Endothelial cell of umbilical vein (primary cell): ENCODE measurements around the gene GPR139. TPM values are rescaled to one million over a fixed set of nuclear protein-coding genes. Genes with fewer than 3 reads are reported as not detected.

ENCODE experiments used
- BruUV-seq: library from RNA; stranded (reverse); fragments of 400-500 nt; replicated peaks from 2 replicates; lab custom pipeline; 2021; lab: Mats Ljungman, UMichigan
- CTCF ChIA-PET: fragments of 300-600, 350-600 bp; sonication (Branson Sonifier 250); formaldehyde crosslinking; loops from one replicate; lab custom pipeline; 2021; ENCODE audit warnings: antibody characterized with exemption, inconsistent platforms; lab: Charles Lee
- POLR2A ChIA-PET: fragments of 300-600, 350-600 bp; sonication (Branson Sonifier 250); formaldehyde crosslinking; loops from one replicate; lab custom pipeline; 2021; ENCODE audit warnings: antibody characterized with exemption, inconsistent platforms; lab: Charles Lee
- DNase-seq: peaks from one replicate; pipeline ENCODE4 v3.0.0-alpha.2; 2011; ENCODE audit warnings: low read depth, low spot score
- FAIRE-seq: peaks from 2 replicates; lab custom pipeline; 2011; peaks lifted over from hg19 to GRCh38; lab: Jason Lieb, UNC
- H2AFZ ChIP-seq: 2 replicates; pipeline ENCODE4 v1.6.0; 2012; ENCODE audit warnings: low read depth, low read length, control low read depth, inconsistent platforms
- H3K27ac ChIP-seq: 2 replicates; pipeline ENCODE4 v1.5.1; 2011; ENCODE audit warnings: low read depth, mild to moderate bottlenecking, control low read depth, low read length, moderate library complexity; ENCODE audit not compliant: insufficient read depth
- H3K27me3 ChIP-seq, 2 experiments: 2 replicates each; pipeline versions ENCODE4 v1.6.0 to v1.6.1; 2011; ENCODE audit warnings: low read length in 2 of 2, mixed read lengths in 1 of 2; ENCODE audit not compliant: control insufficient read depth in 2 of 2, insufficient read depth in 2 of 2
- H3K36me3 ChIP-seq, 2 experiments: 2 replicates in 1 of 2; 3 replicates in 1 of 2; pipeline ENCODE4 v1.5.1; 2011; ENCODE audit warnings: low read length in 2 of 2, mild to moderate bottlenecking in 1 of 2, moderate library complexity in 1 of 2; ENCODE audit not compliant: control insufficient read depth in 2 of 2, insufficient read depth in 2 of 2; ENCODE audit errors: extremely low read depth in 1 of 2
- H3K4me1 ChIP-seq: 3 replicates; pipeline ENCODE4 v1.5.1; 2011; ENCODE audit warnings: mild to moderate bottlenecking, low read length; ENCODE audit not compliant: control insufficient read depth, insufficient read depth; ENCODE audit errors: extremely low read depth
- H3K4me2 ChIP-seq: 2 replicates; pipeline ENCODE4 v1.6.1; 2011; ENCODE audit warnings: low read length, control low read depth, mixed read lengths; ENCODE audit not compliant: insufficient read depth
- H3K4me3 ChIP-seq, 3 experiments: fragments of 200-600 bp in 1 of 3; sonication (generic), shearing (Covaris generic) in 1 of 3; replicated peaks in 1 of 3; 2 replicates each; pipeline ENCODE4 v1.5.1; 2011 to 2016; ENCODE audit warnings: control low read depth in 3 of 3, low read length in 3 of 3, mild to moderate bottlenecking in 2 of 3, inconsistent platforms in 1 of 3, low read depth in 1 of 3, moderate library complexity in 1 of 3; ENCODE audit not compliant: insufficient read depth in 1 of 3
- H3K79me2 ChIP-seq: 2 replicates; pipeline ENCODE4 v1.6.0; 2012; ENCODE audit warnings: low read length, inconsistent platforms; ENCODE audit not compliant: control insufficient read depth, insufficient read depth
- H3K9ac ChIP-seq: replicated peaks from 2 replicates; pipeline ENCODE3; 2011; ENCODE audit warnings: low read length, control low read depth; ENCODE audit not compliant: insufficient read depth; ENCODE audit errors: extremely low read depth
- H3K9me1 ChIP-seq: replicated peaks from 3 replicates; pipeline ENCODE4 v1.6.0; 2011; ENCODE audit warnings: mild to moderate bottlenecking, low read length; ENCODE audit not compliant: control insufficient read depth, insufficient read depth; ENCODE audit errors: extremely low read depth
- H3K9me3 ChIP-seq: replicated peaks from 2 replicates; pipeline ENCODE4 v1.5.1; 2012; ENCODE audit warnings: low read length, inconsistent platforms; ENCODE audit not compliant: control insufficient read depth, insufficient read depth
- H4K20me1 ChIP-seq: replicated peaks from 2 replicates; pipeline ENCODE3; 2011; ENCODE audit warnings: mild to moderate bottlenecking, low read length; ENCODE audit not compliant: control insufficient read depth, insufficient read depth; ENCODE audit errors: extremely low read depth
- CTCF ChIP-seq, 2 donors: IDR thresholded peaks; 1 replicate in 1 of 2; 2 replicates in 1 of 2; pipeline ENCODE4 v1.5.1; 2011; ENCODE audit warnings: low read length in 2 of 2, mild to moderate bottlenecking in 2 of 2, moderate library complexity in 2 of 2, control low read depth in 1 of 2, inconsistent platforms in 1 of 2, low read depth in 1 of 2; ENCODE audit not compliant: insufficient read depth in 1 of 2; ENCODE audit errors: extremely low read depth in 1 of 2
- EZH2 ChIP-seq: IDR thresholded peaks from 2 replicates; pipeline ENCODE4 v1.6.1; 2012; ENCODE audit warnings: borderline replicate concordance, low read depth, mild to moderate bottlenecking, moderate library complexity, low read length, inconsistent platforms; ENCODE audit not compliant: severe bottlenecking
- FOS ChIP-seq: IDR thresholded peaks from 2 replicates; pipeline ENCODE4 v1.6.1; 2011; ENCODE audit warnings: mild to moderate bottlenecking, low read length, moderate library complexity, borderline replicate concordance; ENCODE audit not compliant: insufficient read depth
- GATA2 ChIP-seq: IDR thresholded peaks from 2 replicates; pipeline ENCODE4 v1.7.0; 2011; ENCODE audit warnings: low read depth, mild to moderate bottlenecking, moderate library complexity, mixed read lengths, low read length; ENCODE audit not compliant: insufficient read length, insufficient read depth
- JUN ChIP-seq: IDR thresholded peaks from 2 replicates; pipeline ENCODE4 v1.6.1; 2011; ENCODE audit warnings: borderline replicate concordance, low read depth; ENCODE audit not compliant: insufficient read length, insufficient read depth
- MYC ChIP-seq: IDR thresholded peaks from one replicate; pipeline ENCODE4 v1.6.1; 2011; ENCODE audit warnings: mild to moderate bottlenecking, low read depth, low read length
- POLR2A ChIP-seq: IDR thresholded peaks from 2 replicates; pipeline ENCODE4 v1.6.1; 2012; ENCODE audit warnings: low read depth, mild to moderate bottlenecking, control low read depth, low read length
- POLR2AphosphoS5 ChIP-seq: IDR thresholded peaks from 2 replicates; pipeline ENCODE4 v1.6.1; 2012; ENCODE audit warnings: low read depth, mild to moderate bottlenecking, control low read depth, low read length, moderate library complexity; ENCODE audit not compliant: insufficient read depth
- dilution Hi-C: fragments of 300-500 bp; cut with MboI; formaldehyde crosslinking; loops from one replicate; pipeline ENCODE4 v1.15.0; 2019; ENCODE audit warnings: low sequenced_read_pairs; ENCODE audit not compliant: extremely low pct_ligation_motif_present
- intact Hi-C: fragments of 100-400 bp; cut with micrococcal nuclease; formaldehyde crosslinking; loops from one replicate; pipeline ENCODE4 v1.10.0; 2022
- polyA plus RNA-seq, 4 experiments: library from polyadenylated mRNA; depleted of rRNA in 3 of 4; stranded (reverse) in 3 of 4; unstranded in 1 of 4; fragments of >200 nt; gene quantifications; 2 replicates each; pipeline versions ENCODE4 v1.2.1 to v1.2.3, GENCODE V29; 2011 to 2012; ENCODE audit warnings: missing spikeins in 1 of 4
- total RNA-seq: library from RNA; stranded (reverse); gene quantifications from 2 replicates; pipeline ENCODE4 v1.2.3, GENCODE V29; 2021
- TF ChIP-seq, protein P1 (sequence below): IDR thresholded peaks from 2 replicates; pipeline ENCODE4 v1.6.1; 2011; ENCODE audit not compliant: insufficient read depth, insufficient read length

GPR139 gene
- total and polyA plus RNA-seq, 2 donors (not counting 3 experiments of a cell fraction or from before 2014, with no cell fraction given), result not detected

- no peak for FAIRE-seq
- Histone ChIP-seq H4K20me1 (no peaks in the 10 kb centered on the region), H3K9me3 (no peaks in the 10 kb centered on the region), H2AFZ (no peak overlapping the region), H3K4me1 (no peaks in the 10 kb centered on the region), H3K27me3 (no peaks in the 10 kb centered on the region), H3K4me2 (no peak overlapping the region), H3K36me3 (no peaks in the 10 kb centered on the region), H3K4me3 (no peak overlapping the region), H3K79me2 (no peaks in the 10 kb centered on the region), H3K27ac (no peak overlapping the region), H3K9me1 (no peaks in the 10 kb centered on the region), H3K9ac (no peak overlapping the region)
- intact Hi-C loops (no loop called here), dilution Hi-C loops (no loop called here)
- ChIA-PET POLR2A (no interaction called here), CTCF (no interaction called here)
- no TSS peak for BruUV-seq
- DNase-seq, result no peak
- no peak for TF ChIP-seq EZH2
- TF ChIP-seq JUN, result no peak
- TF ChIP-seq POLR2AphosphoS5, result no peak
- no peak for TF ChIP-seq MYC
- TF ChIP-seq FOS, result no peak
- TF ChIP-seq, protein P1, sequence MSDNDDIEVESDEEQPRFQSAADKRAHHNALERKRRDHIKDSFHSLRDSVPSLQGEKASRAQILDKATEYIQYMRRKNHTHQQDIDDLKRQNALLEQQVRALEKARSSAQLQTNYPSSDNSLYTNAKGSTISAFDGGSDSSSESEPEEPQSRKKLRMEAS, result no peak
- TF ChIP-seq GATA2, result no peak
- TF ChIP-seq CTCF (IDR thresholded peaks at IDR 0.05; ENCODE audit: extremely low read depth in 1 of 2, insufficient read depth in 1 of 2, low read depth in 1 of 2, low read length in 2 of 2), result no peak
- TF ChIP-seq POLR2A, result no peak
Measured at GRCh38 chr16:20053336-20053735, 20.4 kb downstream of the GPR139 start.
